SU-DHL-6 (cell line): ENCODE measurements around the gene NEFH.

Experiments used
- H2AFZ ChIP-seq: fragments of 200-600 bp; sonication (generic); 2 replicates; pipeline ENCODE4 v1.6.1; 2014; ENCODE audit warnings: low read depth, mild to moderate bottlenecking, moderate library complexity, mixed read lengths, antibody characterized with exemption, low read length; ENCODE audit not compliant: severe bottlenecking
- H3F3A ChIP-seq: fragments of 200-600 bp; shearing (Covaris generic); 2 replicates; pipeline ENCODE4 v1.6.0; 2016; ENCODE audit warnings: antibody characterized with exemption, mild to moderate bottlenecking; ENCODE audit not compliant: insufficient read depth
- H3K27ac ChIP-seq: fragments of 200-600 bp; sonication (generic); 2 replicates; pipeline ENCODE4 v1.5.1; 2016; ENCODE audit warnings: low read depth, mild to moderate bottlenecking, low read length, moderate library complexity, mixed read lengths
- H3K27me3 ChIP-seq: fragments of 200-600 bp; sonication (generic), shearing (Covaris generic); 2 replicates; pipeline ENCODE4 v1.6.0; 2014; ENCODE audit warnings: mild to moderate bottlenecking, low read length
- H3K36me3 ChIP-seq: fragments of 200-600 bp; sonication (generic); 2 replicates; pipeline ENCODE4 v1.6.1; 2014; ENCODE audit warnings: mild to moderate bottlenecking, low read length, mixed read lengths
- H3K4me2 ChIP-seq: fragments of 300-600, 200-600 bp; shearing (Covaris generic), sonication (generic); 2 replicates; pipeline ENCODE4 v1.6.0; 2014; ENCODE audit warnings: low read length, low read depth, mild to moderate bottlenecking; ENCODE audit not compliant: poor library complexity, severe bottlenecking
- H3K4me3 ChIP-seq: fragments of 200-600 bp; sonication (generic); 2 replicates; pipeline ENCODE4 v1.5.1; 2014; ENCODE audit warnings: antibody characterized with exemption, low read length, mild to moderate bottlenecking, mixed read lengths; ENCODE audit not compliant: insufficient read depth, poor library complexity, severe bottlenecking
- H3K79me2 ChIP-seq: fragments of 200-600 bp; sonication (generic); 2 replicates; pipeline ENCODE4 v1.6.1; 2014; ENCODE audit warnings: mild to moderate bottlenecking, low read length, moderate library complexity; ENCODE audit not compliant: insufficient read depth
- H3K9ac ChIP-seq: fragments of 200-600 bp; sonication (generic); 2 replicates; pipeline ENCODE4 v1.7.0; 2014; ENCODE audit warnings: mild to moderate bottlenecking, low read length
- H3K9me2 ChIP-seq: fragments of 200-600 bp; sonication (generic); replicated peaks from 2 replicates; pipeline ENCODE4 v1.6.1; 2014; ENCODE audit warnings: low read length; ENCODE audit not compliant: insufficient read depth
- H3K9me3 ChIP-seq: fragments of 200-600 bp; sonication (generic); 2 replicates; pipeline ENCODE4 v1.6.1; 2014; ENCODE audit warnings: low read length, mixed read lengths; ENCODE audit not compliant: insufficient read depth
- H4K20me1 ChIP-seq: fragments of 200-600 bp; sonication (generic); 2 replicates; pipeline ENCODE4 v1.6.1; 2014; ENCODE audit warnings: low read depth, mild to moderate bottlenecking, antibody characterized with exemption, low read length, moderate library complexity, mixed read lengths
- CTCF ChIP-seq: fragments of 200-600 bp; sonication (generic); IDR thresholded peaks from one replicate; pipeline ENCODE4 v1.5.1; 2017; ENCODE audit warnings: antibody characterized with exemption, mild to moderate bottlenecking, low read length, moderate library complexity; ENCODE audit not compliant: insufficient read depth, poor library complexity, severe bottlenecking
- EZH2phosphoT487 ChIP-seq: fragments of 200-600 bp; sonication (generic), shearing (Covaris generic); conservative IDR thresholded peaks from 2 replicates; pipeline ENCODE4 v1.6.1; 2018; ENCODE audit warnings: mild to moderate bottlenecking, antibody characterized with exemption, low read length, moderate library complexity, mixed read lengths

Gene NEFH

GRCh38 chr22:29517215-29517908, 37.3 kb downstream of the NEFH start:
- H3K36me3 ChIP-seq, result peaks cover 6% of the 10 kb centered on the region; the same call in 1 of the 2 replicates
- H3K4me3 ChIP-seq, result no peak overlapping the region
- H3K4me2 ChIP-seq, result no peak overlapping the region
- H3K27me3 ChIP-seq, result no peaks in the 10 kb centered on the region
- H3K9me3 ChIP-seq, result no peaks in the 10 kb centered on the region
- no peak overlapping the region for H3K27ac ChIP-seq
- H3F3A ChIP-seq, result no peaks in the 10 kb centered on the region
- no peaks in the 10 kb centered on the region for H4K20me1 ChIP-seq
- H3K9ac ChIP-seq, result no peak overlapping the region
- no peak overlapping the region for H2AFZ ChIP-seq
- H3K9me2 ChIP-seq, result no peaks in the 10 kb centered on the region
- no peaks in the 10 kb centered on the region for H3K79me2 ChIP-seq
- TF ChIP-seq CTCF, result no peak
- no peak for TF ChIP-seq EZH2phosphoT487

GRCh38 chr22:29518427-29518826, 38.4 kb downstream of the NEFH start:
- TF ChIP-seq CTCF (no peak), EZH2phosphoT487 (no peak)
- no peaks in the 10 kb centered on the region for H3K79me2 ChIP-seq
- H3K36me3 ChIP-seq, result peaks cover 6% of the 10 kb centered on the region; the same call in 1 of the 2 replicates
- H3K4me2 ChIP-seq, result no peak overlapping the region
- no peak overlapping the region for H3K9ac ChIP-seq
- no peaks in the 10 kb centered on the region for H3K27me3 ChIP-seq
- H3K9me3 ChIP-seq, result no peaks in the 10 kb centered on the region
- no peak overlapping the region for H3K27ac ChIP-seq
- H3K4me3 ChIP-seq, result no peak overlapping the region
- H2AFZ ChIP-seq, result no peak overlapping the region
- no peaks in the 10 kb centered on the region for H3F3A ChIP-seq
- H3K9me2 ChIP-seq, result no peaks in the 10 kb centered on the region
- no peaks in the 10 kb centered on the region for H4K20me1 ChIP-seq

GRCh38 chr22:29519996-29520395, 40.0 kb downstream of the NEFH start:
- TF ChIP-seq EZH2phosphoT487, result no peak
- TF ChIP-seq CTCF, result no peak
- Histone ChIP-seq H3K27ac (no peak overlapping the region), H3K9me2 (no peaks in the 10 kb centered on the region), H3K9me3 (no peaks in the 10 kb centered on the region), H3F3A (no peaks in the 10 kb centered on the region), H3K27me3 (no peaks in the 10 kb centered on the region), H3K9ac (no peak overlapping the region), H3K79me2 (no peaks in the 10 kb centered on the region), H2AFZ (no peak overlapping the region), H4K20me1 (no peaks in the 10 kb centered on the region), H3K36me3 (peaks cover 6% of the 10 kb centered on the region; the same call in 1 of the 2 replicates), H3K4me2 (no peak overlapping the region), H3K4me3 (no peak overlapping the region)
